Spleen (tissue), 11 donors: Measurements from ENCODE around the gene FBXO31. TPM values are rescaled to one million over a fixed set of nuclear protein-coding genes. Genes with fewer than 3 reads are reported as not detected.

ENCODE experiments used
- DNase-seq: peaks from one replicate; pipeline ENCODE4 v3.0.0-alpha.2; 2020
- H3K27ac ChIP-seq, 8 donors: fragments of 200-600 bp; sonication (generic) in 7 of 8; 1 replicate in 4 of 8; 2 replicates in 4 of 8; pipeline versions ENCODE4 v1.5.0 to v1.8.0; 2016 to 2021; ENCODE audit warnings: inconsistent platforms in 4 of 8, mild to moderate bottlenecking in 4 of 8, moderate library complexity in 1 of 8
- H3K27me3 ChIP-seq, 7 donors: fragments of 200-600 bp; sonication (generic) in 6 of 7; replicated peaks in 1 of 7; 1 replicate in 4 of 7; 2 replicates in 3 of 7; pipeline versions ENCODE4 v1.5.0 to v1.8.0; 2016 to 2021; ENCODE audit warnings: inconsistent platforms in 3 of 7, mild to moderate bottlenecking in 1 of 7
- H3K36me3 ChIP-seq, 6 donors: fragments of 200-600 bp; sonication (generic) in 5 of 6; 1 replicate in 4 of 6; 2 replicates in 2 of 6; pipeline versions ENCODE4 v1.5.0 to v1.8.0; 2016 to 2021; ENCODE audit warnings: inconsistent platforms in 2 of 6
- H3K4me1 ChIP-seq, 6 donors: fragments of 200-600 bp; sonication (generic) in 5 of 6; 1 replicate in 3 of 6; 2 replicates in 3 of 6; pipeline versions ENCODE4 v1.5.0 to v1.8.0; 2016 to 2021; ENCODE audit warnings: inconsistent platforms in 3 of 6
- H3K4me3 ChIP-seq, 8 donors: fragments of 200-600 bp; sonication (generic) in 7 of 8; 1 replicate in 4 of 8; 2 replicates in 4 of 8; pipeline versions ENCODE4 v1.5.0 to v1.8.0; 2016 to 2021; ENCODE audit warnings: inconsistent platforms in 4 of 8, mild to moderate bottlenecking in 4 of 8, moderate library complexity in 2 of 8
- H3K9me3 ChIP-seq, 8 donors: fragments of 200-600 bp; sonication (generic) in 7 of 8; 1 replicate in 4 of 8; 2 replicates in 4 of 8; pipeline versions ENCODE4 v1.5.0 to v1.8.0; 2016 to 2021; ENCODE audit warnings: inconsistent platforms in 4 of 8
- POLR2A ChIP-seq, 3 donors: fragments of 450-650 bp; IDR thresholded peaks; one replicate each; pipeline ENCODE4 v1.5.1; 2017; ENCODE audit warnings: antibody characterized with exemption in 3 of 3, mild to moderate bottlenecking in 1 of 3
- POLR2AphosphoS5 ChIP-seq, 3 donors: sonication (generic); formaldehyde crosslinking; IDR thresholded peaks; one replicate each; pipeline ENCODE4 v1.5.1; 2017; ENCODE audit warnings: antibody characterized with exemption in 3 of 3
- WGBS, 5 donors: extraction: QIAGEN DNeasy Blood & Tissue Kit in 3 of 5; methylation state at CpG; one replicate each; pipeline versions ENCODE4 v1.1.5 to v1.1.7; 2013 to 2018; 5-methylcytosine and 5-hydroxymethylcytosine counted together
- intact Hi-C: fragments of 100-400 bp; cut with DNase I; formaldehyde crosslinking; loops from one replicate; pipeline ENCODE4 v1.15.0; 2023; ENCODE audit warnings: low total_unique reads
- polyA plus RNA-seq, 3 donors: library from polyadenylated mRNA; stranded (reverse); fragments of 200-250 nt; gene quantifications; one replicate each; pipeline ENCODE4 v1.2.1, GENCODE V29; 2013
- total RNA-seq, 7 donors: library from RNA; depleted of rRNA in 3 of 7; stranded (reverse); fragments of >200 nt in 3 of 7; fragmentation: NEBNext Ultra II Directional in 4 of 7; extraction: Animal tissue kit (Norgen Biotek cat#: 25700) in 4 of 7; gene quantifications; one replicate each; pipeline versions ENCODE4 v1.1.0 to v1.2.1, GENCODE V29; 2016 to 2021
- TF ChIP-seq, protein P1 (sequence below), 11 experiments: fragments of 200-600 bp in 7 of 11; fragments of 450-650 bp in 4 of 11; sonication (generic) in 4 of 11; IDR thresholded peaks in 8 of 11; conservative IDR thresholded peaks in 3 of 11; 1 replicate in 7 of 11; 2 replicates in 4 of 11; pipeline versions ENCODE4 v1.4.0 to v1.8.0; 2016 to 2021; ENCODE audit warnings: antibody characterized with exemption in 11 of 11, inconsistent platforms in 4 of 11, mild to moderate bottlenecking in 1 of 11
- donor health status: healthy with polysubstance abuse.
- donor health status: DM: no; HTN: no; CAD: no; lungs with moderate emphysema.
- donor health status: DM: no; HTN: no; CAD: no.
- donor health status: Bipolar disorder and iron deficiency.
- donor health status: healthy.
- donor health status: DM: no; HTN: no; CAD: no.
- donor health status: DM: yes; HTN: yes; CAD: no.

The FBXO31 gene
- total and polyA plus RNA-seq, 10 donors, result 7.9 to 30.6 (median 26.7) TPM

DNA sequence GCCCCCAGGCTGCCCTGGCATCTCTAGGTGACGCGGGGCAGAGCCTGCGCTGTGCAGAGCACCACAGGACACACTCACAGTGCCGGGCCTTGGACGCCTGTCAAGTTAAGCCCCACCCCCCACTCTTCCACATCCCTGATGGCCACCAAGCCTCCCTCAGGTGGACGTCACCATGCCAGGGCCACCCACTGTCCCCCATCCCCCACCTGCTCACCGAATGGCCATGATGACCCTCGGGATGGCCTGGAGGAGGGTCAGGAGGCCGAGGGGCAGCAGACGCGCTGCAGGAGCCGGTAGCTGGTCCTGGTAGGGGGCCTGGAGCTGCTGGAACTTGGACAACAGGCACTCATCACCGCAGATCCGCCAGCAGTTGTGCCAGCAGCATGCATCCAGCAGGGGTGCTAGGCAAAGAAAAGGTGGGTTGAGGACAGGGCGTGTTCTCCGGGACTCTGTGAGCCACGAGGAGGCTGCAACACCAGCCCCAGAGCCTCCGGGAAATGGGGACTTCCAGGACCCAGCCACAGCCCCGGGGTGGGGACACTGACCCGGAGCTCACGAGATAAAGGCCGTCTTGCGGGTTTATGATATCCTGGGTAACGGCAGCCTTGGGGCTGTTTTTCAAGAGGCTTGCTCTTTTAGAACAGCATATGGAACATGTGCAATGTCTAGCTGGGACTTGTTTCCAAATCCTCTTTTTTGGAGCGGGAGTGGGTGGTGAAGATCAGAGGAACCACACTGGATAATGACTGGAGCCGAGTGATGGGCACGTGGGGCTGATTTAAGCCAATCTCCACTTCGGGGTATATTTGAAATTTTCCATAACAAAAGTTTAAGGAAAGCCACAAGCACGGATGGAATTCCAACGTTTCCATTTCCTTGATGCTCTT, 77.8 kb downstream of the FBXO31 start:
- Histone ChIP-seq H3K27ac (no peak overlapping the region), H3K9me3 (peaks cover 0 to 13% (median 8%) of the 10 kb centered on the region in 8 donors), H3K4me1 (no peaks in the 10 kb centered on the region), H3K36me3 (no peaks in the 10 kb centered on the region), H3K27me3 (no peaks in the 10 kb centered on the region), H3K4me3 (no peak overlapping the region)
- no peak for DNase-seq
- WGBS, 5 donors, result 79 to 85% (median 83%) methylated on average over 24 to 30 of the region's 30 CpGs
- TF ChIP-seq, protein P1, sequence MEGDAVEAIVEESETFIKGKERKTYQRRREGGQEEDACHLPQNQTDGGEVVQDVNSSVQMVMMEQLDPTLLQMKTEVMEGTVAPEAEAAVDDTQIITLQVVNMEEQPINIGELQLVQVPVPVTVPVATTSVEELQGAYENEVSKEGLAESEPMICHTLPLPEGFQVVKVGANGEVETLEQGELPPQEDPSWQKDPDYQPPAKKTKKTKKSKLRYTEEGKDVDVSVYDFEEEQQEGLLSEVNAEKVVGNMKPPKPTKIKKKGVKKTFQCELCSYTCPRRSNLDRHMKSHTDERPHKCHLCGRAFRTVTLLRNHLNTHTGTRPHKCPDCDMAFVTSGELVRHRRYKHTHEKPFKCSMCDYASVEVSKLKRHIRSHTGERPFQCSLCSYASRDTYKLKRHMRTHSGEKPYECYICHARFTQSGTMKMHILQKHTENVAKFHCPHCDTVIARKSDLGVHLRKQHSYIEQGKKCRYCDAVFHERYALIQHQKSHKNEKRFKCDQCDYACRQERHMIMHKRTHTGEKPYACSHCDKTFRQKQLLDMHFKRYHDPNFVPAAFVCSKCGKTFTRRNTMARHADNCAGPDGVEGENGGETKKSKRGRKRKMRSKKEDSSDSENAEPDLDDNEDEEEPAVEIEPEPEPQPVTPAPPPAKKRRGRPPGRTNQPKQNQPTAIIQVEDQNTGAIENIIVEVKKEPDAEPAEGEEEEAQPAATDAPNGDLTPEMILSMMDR (IDR thresholded peaks at IDR 0.05 in 8 of 11, conservative IDR thresholded peaks at IDR 0.05 in 3 of 11), result no peak
- TF ChIP-seq POLR2AphosphoS5 (IDR thresholded peaks at IDR 0.05), result no peak
- no peak for TF ChIP-seq POLR2A (IDR thresholded peaks at IDR 0.05)
- intact Hi-C loops, result no loop called here

- WGBS, 5 donors, result 43 to 62% (median 47%) methylated on average over 10 of the region's 10 CpGs
- H3K27me3 ChIP-seq, result no peaks in the 10 kb centered on the region
- H3K4me1 ChIP-seq, result no peaks in the 10 kb centered on the region
- TF ChIP-seq POLR2AphosphoS5 (IDR thresholded peaks at IDR 0.05), result no peak
- no peak for TF ChIP-seq POLR2A (IDR thresholded peaks at IDR 0.05)
- TF ChIP-seq, protein P1 (IDR thresholded peaks at IDR 0.05 in 8 of 11, conservative IDR thresholded peaks at IDR 0.05 in 3 of 11), result no peak
- H3K36me3 ChIP-seq, result no peaks in the 10 kb centered on the region
- H3K9me3 ChIP-seq, result peaks cover 0 to 13% (median 8%) of the 10 kb centered on the region in 8 donors
- H3K27ac ChIP-seq, result no peak overlapping the region
- intact Hi-C loops, result no loop called here
- H3K4me3 ChIP-seq, result no peak overlapping the region
- DNase-seq, result no peak
Observed at GRCh38 chr16:87304951-87305350, 78.6 kb downstream of the FBXO31 start.

GRCh38 chr16:87303962-87304521, 79.5 kb downstream of the FBXO31 start:
- H3K27ac ChIP-seq, result no peak overlapping the region
- no peaks in the 10 kb centered on the region for H3K4me1 ChIP-seq
- DNase-seq, result no peak
- no peaks in the 10 kb centered on the region for H3K36me3 ChIP-seq
- 91 to 98% (median 94%) methylated on average over 4 of the region's 4 CpGs for WGBS, 5 donors
- H3K9me3 ChIP-seq, result peaks cover 0 to 13% (median 8%) of the 10 kb centered on the region in 8 donors
- intact Hi-C loops, result no loop called here
- TF ChIP-seq POLR2A (IDR thresholded peaks at IDR 0.05) (no peak), POLR2AphosphoS5 (IDR thresholded peaks at IDR 0.05) (no peak)
- H3K4me3 ChIP-seq, result no peak overlapping the region
- H3K27me3 ChIP-seq, result no peaks in the 10 kb centered on the region

DNA sequence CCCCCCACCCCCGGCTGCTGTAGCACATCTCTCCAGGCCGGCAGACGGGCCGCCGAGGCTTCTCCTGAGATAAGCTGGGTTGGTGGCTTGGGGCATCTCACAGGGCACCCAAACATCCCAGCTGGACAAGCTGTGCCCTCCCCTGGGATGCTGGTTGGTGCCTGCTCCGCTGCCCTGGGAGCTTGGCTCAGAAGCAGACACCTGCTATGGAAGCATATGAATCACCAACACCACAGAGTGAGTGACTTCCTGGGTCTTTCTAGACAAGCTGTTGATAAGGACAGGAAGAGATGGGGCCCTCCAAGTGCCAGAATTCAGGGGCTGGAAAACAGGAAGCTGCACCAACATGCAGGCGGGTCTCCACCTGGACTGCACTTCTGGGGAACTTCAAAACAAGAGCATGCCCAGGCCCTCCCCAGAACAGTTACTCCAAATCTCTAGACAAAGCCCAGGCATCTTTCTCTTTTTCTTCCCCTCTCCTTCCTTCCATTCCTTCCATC, 80.1 kb downstream of the FBXO31 start:
- TF ChIP-seq POLR2A (IDR thresholded peaks at IDR 0.05) (no peak), POLR2AphosphoS5 (IDR thresholded peaks at IDR 0.05) (no peak)
- TF ChIP-seq, protein P1 (IDR thresholded peaks at IDR 0.05 in 8 of 11, conservative IDR thresholded peaks at IDR 0.05 in 3 of 11), result no peak
- Histone ChIP-seq H3K27ac (no peak overlapping the region), H3K4me3 (no peak overlapping the region), H3K9me3 (peaks cover 0 to 8% (median 6%) of the 10 kb centered on the region in 8 donors), H3K36me3 (no peaks in the 10 kb centered on the region), H3K4me1 (no peaks in the 10 kb centered on the region), H3K27me3 (no peaks in the 10 kb centered on the region)
- DNase-seq, result no peak
- intact Hi-C loops, result no loop called here
- WGBS, 5 donors, result 70 to 77% (median 74%) methylated on average over 3 to 7 of the region's 7 CpGs
